GM19099 (cell line): ENCODE data around the gene ASXL1.

Experiments used
- POLR2A ChIP-seq: IDR thresholded peaks from 3 replicates; pipeline ENCODE4 v1.6.1; 2011; ENCODE audit warnings: low read depth; ENCODE audit not compliant: insufficient read length; ENCODE audit errors: extremely low read depth

ASXL1 gene

GRCh38 chr20:32418376-32418775 is 60.2 kb downstream of the ASXL1 start:
- TF ChIP-seq POLR2A = no peak

GRCh38 chr20:32421290-32421689 is 63.2 kb downstream of the ASXL1 start:
- no peak for TF ChIP-seq POLR2A

- no peak for TF ChIP-seq POLR2A
These were observed 69.9 kb downstream of the ASXL1 start for GRCh38 chr20:32427996-32428395.

GRCh38 chr20:32429343-32429742 is 71.2 kb downstream of the ASXL1 start:
- TF ChIP-seq POLR2A = no peak

- TF ChIP-seq POLR2A = no peak
These were observed 71.7 kb downstream of the ASXL1 start for GRCh38 chr20:32429745-32430360.

- TF ChIP-seq POLR2A = no peak
These were observed 73.3 kb downstream of the ASXL1 start for GRCh38 chr20:32431457-32431856.

GRCh38 chr20:32432277-32432676 is 74.1 kb downstream of the ASXL1 start:
- TF ChIP-seq POLR2A = no peak

- TF ChIP-seq POLR2A = no peak
These were observed 75.3 kb downstream of the ASXL1 start for GRCh38 chr20:32433311-32434021.

- TF ChIP-seq POLR2A = no peak
These were observed 76.3 kb downstream of the ASXL1 start for GRCh38 chr20:32434434-32434833.

- no peak for TF ChIP-seq POLR2A
These were observed 77.4 kb downstream of the ASXL1 start for GRCh38 chr20:32435449-32436107.

GRCh38 chr20:32436142-32436861 is 78.2 kb downstream of the ASXL1 start:
- TF ChIP-seq POLR2A = no peak

GRCh38 chr20:32436968-32437367 is 78.8 kb downstream of the ASXL1 start:
- TF ChIP-seq POLR2A = no peak

- no peak for TF ChIP-seq POLR2A
These were observed 79.4 kb downstream of the ASXL1 start for GRCh38 chr20:32437391-32438074.

- TF ChIP-seq POLR2A = no peak
These were observed 80.3 kb downstream of the ASXL1 start for GRCh38 chr20:32438331-32438858.
